K562 (cell line): Measurements from ENCODE around the gene RNU6-8. TPM values are rescaled to one million over a fixed set of nuclear protein-coding genes. Genes with fewer than 3 reads are reported as not detected.

Experiments used
- BMI1 ChIP-seq: fragments of 150-350 bp; IDR thresholded peaks from 2 replicates; pipeline ENCODE4 v1.6.1; 2014; ENCODE audit warnings: low read length
- C11orf30 ChIP-seq: fragments of 450-650 bp; IDR thresholded peaks from 2 replicates; pipeline ENCODE4 v1.6.1; 2016; ENCODE audit warnings: low read depth, mild to moderate bottlenecking
- E2F6 ChIP-seq, 2 experiments: IDR thresholded peaks; 2 replicates each; pipeline ENCODE4 v1.6.1; 2011; ENCODE audit warnings: borderline replicate concordance in 1 of 2, control low read depth in 1 of 2, low read depth in 1 of 2, low read length in 1 of 2, mild to moderate bottlenecking in 1 of 2, mixed read lengths in 1 of 2, moderate library complexity in 1 of 2; ENCODE audit not compliant: insufficient read depth in 1 of 2, insufficient read length in 1 of 2, poor library complexity in 1 of 2, severe bottlenecking in 1 of 2; ENCODE audit errors: extremely low read depth in 1 of 2
- ELF1 ChIP-seq: fragments of 200-800 bp; sonication (Bioruptor generic); IDR thresholded peaks from 2 replicates; pipeline ENCODE4 v1.6.1; 2016; ENCODE audit warnings: missing genetic modification characterization, missing compliant biosample characterization
- FOSL1 ChIP-seq: fragments of 200-800 bp; sonication (Bioruptor generic); conservative IDR thresholded peaks from 2 replicates; pipeline ENCODE4 v1.6.1; 2016; ENCODE audit warnings: missing genetic modification characterization, missing compliant biosample characterization
- GABPB2 ChIP-seq: fragments of 250-450 bp; sonication (Bioruptor Pico); conservative IDR thresholded peaks from 2 replicates; pipeline ENCODE4 v1.5.1; 2021; ENCODE audit warnings: mild to moderate bottlenecking
- GATAD2B ChIP-seq: fragments of 450-650 bp; IDR thresholded peaks from 2 replicates; pipeline ENCODE4 v1.6.1; 2017; ENCODE audit warnings: mild to moderate bottlenecking, borderline replicate concordance
- KAT7 ChIP-seq: sonication (generic); formaldehyde crosslinking; IDR thresholded peaks from 2 replicates; pipeline ENCODE4 v1.8.0; 2022; ENCODE audit warnings: missing genetic modification reagents, mild to moderate bottlenecking, borderline replicate concordance
- KAT8 ChIP-seq: fragments of 450-650 bp; IDR thresholded peaks from 2 replicates; pipeline ENCODE4 v1.6.1; 2016; ENCODE audit warnings: low read depth, mild to moderate bottlenecking
- KLF16 ChIP-seq: IDR thresholded peaks from 2 replicates; pipeline ENCODE4 v1.6.1; 2016; ENCODE audit warnings: antibody characterized with exemption
- MAZ ChIP-seq, 2 experiments: fragments of 450-650 bp in 1 of 2; sonication (generic) in 1 of 2; formaldehyde crosslinking; IDR thresholded peaks in 1 of 2; conservative IDR thresholded peaks in 1 of 2; 2 replicates each; pipeline versions ENCODE4 v1.4.0 to v1.5.0; 2020; ENCODE audit warnings: mild to moderate bottlenecking in 1 of 2, missing genetic modification reagents in 1 of 2
- NONO ChIP-seq, 2 experiments: fragments of 200-400 bp in 1 of 2; fragments of 450-650 bp in 1 of 2; formaldehyde crosslinking in 1 of 2; IDR thresholded peaks; 2 replicates each; pipeline ENCODE4 v1.6.1; 2017; ENCODE audit warnings: low read depth in 2 of 2, mild to moderate bottlenecking in 2 of 2, moderate library complexity in 2 of 2, low read length in 1 of 2
- RBM22 ChIP-seq: fragments of 200-400 bp; formaldehyde crosslinking; IDR thresholded peaks from 2 replicates; pipeline ENCODE4 v1.6.1; 2018; ENCODE audit warnings: low read length, low read depth; ENCODE audit not compliant: poor library complexity, severe bottlenecking
- SMAD2 ChIP-seq: fragments of 150-350 bp; IDR thresholded peaks from 2 replicates; pipeline ENCODE4 v1.6.1; 2014; ENCODE audit warnings: low read depth, mild to moderate bottlenecking, low read length
- SMARCA5 ChIP-seq: fragments of 450-650 bp; IDR thresholded peaks from 2 replicates; pipeline ENCODE4 v1.6.1; 2016
- TAF9B ChIP-seq: fragments of 450-650 bp; IDR thresholded peaks from 2 replicates; pipeline ENCODE4 v1.6.1; 2018; ENCODE audit warnings: mild to moderate bottlenecking; ENCODE audit not compliant: partially characterized antibody
- ZKSCAN1 ChIP-seq: fragments of 150-350 bp; IDR thresholded peaks from 2 replicates; pipeline ENCODE4 v1.6.1; 2016; ENCODE audit warnings: low read depth, low read length
- ZNF408 ChIP-seq: fragments of 250-450 bp; sonication (Bioruptor Pico); IDR thresholded peaks from 2 replicates; pipeline ENCODE4 v1.4.0; 2020; ENCODE audit warnings: low read depth, mild to moderate bottlenecking, moderate library complexity
- ZNF431 ChIP-seq: sonication (generic); formaldehyde crosslinking; IDR thresholded peaks from 2 replicates; pipeline ENCODE4 v1.8.0; 2022; ENCODE audit warnings: mild to moderate bottlenecking, missing genetic modification reagents
- ZNF695 ChIP-seq: fragments of 450-650 bp; formaldehyde crosslinking; IDR thresholded peaks from 2 replicates; pipeline ENCODE4 v1.4.0; 2020; ENCODE audit warnings: mild to moderate bottlenecking, moderate library complexity
- ZNF780A ChIP-seq: fragments of 250-450 bp; sonication (Bioruptor Pico); IDR thresholded peaks from 2 replicates; pipeline ENCODE4 v1.5.0; 2021; ENCODE audit warnings: mild to moderate bottlenecking
- polyA plus RNA-seq, 8 experiments: library from polyadenylated mRNA; depleted of rRNA in 4 of 8; stranded (reverse) in 5 of 8; unstranded in 3 of 8; fragments of >200 nt; fragmentation: Nextera tagmentation in 2 of 8; fragmentation: Illumina TruSeq in 1 of 8; extraction: Ambion mirVana in 2 of 8; extraction: Trizol in 1 of 8; gene quantifications; 2 replicates each; pipeline versions ENCODE4 v1.2.1 to v1.2.3, GENCODE V29; 2011 to 2014; ENCODE audit warnings: inconsistent platforms in 1 of 8, missing spikeins in 1 of 8
- total RNA-seq, 7 experiments: library from RNA; depleted of rRNA in 6 of 7; stranded (reverse); fragments of >200 nt in 6 of 7; fragmentation: Illumina TruSeq in 2 of 7; extraction: Trizol in 2 of 7; gene quantifications; 2 replicates each; pipeline versions ENCODE4 v1.2.1 to v1.2.3, GENCODE V29; 2011 to 2021; ENCODE audit warnings: low replicate concordance in 1 of 7
- TF ChIP-seq, protein P1 (sequence below): fragments of 200-800 bp; sonication (Bioruptor generic); IDR thresholded peaks from 2 replicates; pipeline ENCODE4 v1.6.1; 2017; ENCODE audit warnings: missing genetic modification characterization, missing compliant biosample characterization
- TF ChIP-seq, protein P2 (sequence below): fragments of 450-650 bp; formaldehyde crosslinking; IDR thresholded peaks from 2 replicates; pipeline ENCODE4 v1.4.0; 2020; ENCODE audit warnings: mild to moderate bottlenecking, mixed read lengths
- TF ChIP-seq, protein P3 (sequence below): fragments of 450-650 bp; formaldehyde crosslinking; IDR thresholded peaks from 2 replicates; pipeline ENCODE4 v1.4.0; 2020; ENCODE audit warnings: mild to moderate bottlenecking

Gene RNU6-8
- total and polyA plus RNA-seq, 9 of the 15 experiments (the other 6 are each of a cell fraction or from before 2014, with no cell fraction given): not detected

- TF ChIP-seq, protein P1, sequence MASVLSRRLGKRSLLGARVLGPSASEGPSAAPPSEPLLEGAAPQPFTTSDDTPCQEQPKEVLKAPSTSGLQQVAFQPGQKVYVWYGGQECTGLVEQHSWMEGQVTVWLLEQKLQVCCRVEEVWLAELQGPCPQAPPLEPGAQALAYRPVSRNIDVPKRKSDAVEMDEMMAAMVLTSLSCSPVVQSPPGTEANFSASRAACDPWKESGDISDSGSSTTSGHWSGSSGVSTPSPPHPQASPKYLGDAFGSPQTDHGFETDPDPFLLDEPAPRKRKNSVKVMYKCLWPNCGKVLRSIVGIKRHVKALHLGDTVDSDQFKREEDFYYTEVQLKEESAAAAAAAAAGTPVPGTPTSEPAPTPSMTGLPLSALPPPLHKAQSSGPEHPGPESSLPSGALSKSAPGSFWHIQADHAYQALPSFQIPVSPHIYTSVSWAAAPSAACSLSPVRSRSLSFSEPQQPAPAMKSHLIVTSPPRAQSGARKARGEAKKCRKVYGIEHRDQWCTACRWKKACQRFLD: no peak
- TF ChIP-seq GABPB2 (CRISPR knock-in tag) (no peak), SMARCA5 (no peak), ZNF780A (CRISPR knock-in tag) (no peak), KAT8 (no peak), E2F6 (IDR thresholded peaks at IDR 0.05; ENCODE audit: borderline replicate concordance in 1 of 2, extremely low read depth in 1 of 2, insufficient read depth in 1 of 2, insufficient read length in 1 of 2, low read depth in 1 of 2, low read length in 1 of 2, poor library complexity in 1 of 2, severe bottlenecking in 1 of 2) (peak; percentile 66 to 89), ZNF431 (CRISPR knock-in tag) (no peak), KLF16 (no peak), ELF1 (tag) (no peak), BMI1 (no peak), GATAD2B (no peak), C11orf30 (peak; percentile 55; the same call in 1 of the 2 replicates), FOSL1 (0 out of 2 replicates have a peak, but pooled peaks have one; percentile 1), MAZ (CRISPR knock-in tag; conservative IDR thresholded peaks at IDR 0.05 in 1 of 2, IDR thresholded peaks at IDR 0.05 in 1 of 2) (no peak), RBM22 (no peak), ZNF695 (CRISPR knock-in tag) (no peak), NONO (IDR thresholded peaks at IDR 0.05; ENCODE audit: low read depth in 2 of 2, low read length in 1 of 2) (peak in 1 of 2 experiments; percentile 32; a peak in 1 of 4 replicates), SMAD2 (no peak), KAT7 (CRISPR knock-in tag) (no peak), ZNF408 (CRISPR knock-in tag) (no peak), ZKSCAN1 (no peak), TAF9B (peak; percentile 12)
- TF ChIP-seq, protein P2, sequence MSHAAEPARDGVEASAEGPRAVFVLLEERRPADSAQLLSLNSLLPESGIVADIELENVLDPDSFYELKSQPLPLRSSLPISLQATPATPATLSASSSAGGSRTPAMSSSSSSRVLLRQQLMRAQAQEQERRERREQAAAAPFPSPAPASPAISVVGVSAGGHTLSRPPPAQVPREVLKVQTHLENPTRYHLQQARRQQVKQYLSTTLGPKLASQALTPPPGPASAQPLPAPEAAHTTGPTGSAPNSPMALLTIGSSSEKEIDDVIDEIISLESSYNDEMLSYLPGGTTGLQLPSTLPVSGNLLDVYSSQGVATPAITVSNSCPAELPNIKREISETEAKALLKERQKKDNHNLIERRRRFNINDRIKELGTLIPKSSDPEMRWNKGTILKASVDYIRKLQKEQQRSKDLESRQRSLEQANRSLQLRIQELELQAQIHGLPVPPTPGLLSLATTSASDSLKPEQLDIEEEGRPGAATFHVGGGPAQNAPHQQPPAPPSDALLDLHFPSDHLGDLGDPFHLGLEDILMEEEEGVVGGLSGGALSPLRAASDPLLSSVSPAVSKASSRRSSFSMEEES (CRISPR knock-in tag): no peak
- TF ChIP-seq, protein P3, sequence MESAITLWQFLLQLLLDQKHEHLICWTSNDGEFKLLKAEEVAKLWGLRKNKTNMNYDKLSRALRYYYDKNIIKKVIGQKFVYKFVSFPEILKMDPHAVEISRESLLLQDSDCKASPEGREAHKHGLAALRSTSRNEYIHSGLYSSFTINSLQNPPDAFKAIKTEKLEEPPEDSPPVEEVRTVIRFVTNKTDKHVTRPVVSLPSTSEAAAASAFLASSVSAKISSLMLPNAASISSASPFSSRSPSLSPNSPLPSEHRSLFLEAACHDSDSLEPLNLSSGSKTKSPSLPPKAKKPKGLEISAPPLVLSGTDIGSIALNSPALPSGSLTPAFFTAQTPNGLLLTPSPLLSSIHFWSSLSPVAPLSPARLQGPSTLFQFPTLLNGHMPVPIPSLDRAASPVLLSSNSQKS (CRISPR knock-in tag): no peak
These were observed at the start of gene RNU6-8 (continued) for GRCh38 chr14:32202998-32203882.
